H9 (cell line): Measurements from ENCODE around the gene COL28A1. TPM values are rescaled to one million over a fixed set of nuclear protein-coding genes. Genes with fewer than 3 reads are reported as not detected.

Experiments
- DNase-seq: peaks from one replicate; pipeline ENCODE4 v3.0.0-alpha.2; 2017
- H2AFZ ChIP-seq: one replicate; pipeline ENCODE4 v1.6.1; 2013; ENCODE audit warnings: mild to moderate bottlenecking, low read length, control low read depth, moderate library complexity
- H2AK5ac ChIP-seq: 2 replicates; pipeline ENCODE4 v1.6.1; 2013; ENCODE audit warnings: low read length, control low read depth, mixed read lengths; ENCODE audit not compliant: insufficient read length
- H2BK120ac ChIP-seq: one replicate; pipeline ENCODE4 v1.6.1; 2013; ENCODE audit warnings: low read depth, mild to moderate bottlenecking, low read length, control low read depth, inconsistent platforms; ENCODE audit not compliant: poor library complexity, severe bottlenecking
- H2BK12ac ChIP-seq: 2 replicates; pipeline ENCODE4 v1.6.1; 2013; ENCODE audit warnings: low read length, control low read depth, mixed read lengths, low read depth; ENCODE audit not compliant: insufficient read length
- H2BK15ac ChIP-seq: 2 replicates; pipeline ENCODE4 v1.6.1; 2013; ENCODE audit warnings: low read depth, low read length, control low read depth
- H2BK20ac ChIP-seq: one replicate; pipeline ENCODE4 v1.6.1; 2013; ENCODE audit warnings: low read depth, mild to moderate bottlenecking, low read length, control low read depth, inconsistent platforms; ENCODE audit not compliant: poor library complexity, severe bottlenecking
- H2BK5ac ChIP-seq: 2 replicates; pipeline ENCODE4 v1.6.1; 2013; ENCODE audit warnings: low read length, control low read depth, mixed read lengths; ENCODE audit not compliant: insufficient read length
- H3K14ac ChIP-seq: 2 replicates; pipeline ENCODE4 v1.6.1; 2013; ENCODE audit warnings: low read length, control low read depth; ENCODE audit not compliant: insufficient read depth
- H3K18ac ChIP-seq: 2 replicates; pipeline ENCODE4 v1.6.1; 2013; ENCODE audit warnings: low read depth, mild to moderate bottlenecking, mixed read lengths, low read length, control low read depth; ENCODE audit not compliant: insufficient read length
- H3K23ac ChIP-seq: 2 replicates; pipeline ENCODE4 v1.6.1; 2013; ENCODE audit warnings: low read length, control low read depth, mixed read lengths, low read depth; ENCODE audit not compliant: insufficient read length
- H3K23me2 ChIP-seq: 2 replicates; pipeline ENCODE4 v1.6.1; 2013; ENCODE audit warnings: low read depth, mild to moderate bottlenecking, mixed read lengths, low read length, control low read depth; ENCODE audit not compliant: insufficient read length, poor library complexity, severe bottlenecking
- H3K27ac ChIP-seq: 2 replicates; pipeline ENCODE4 v1.5.1; 2013; ENCODE audit warnings: low read length, control low read depth, mixed read lengths, low read depth; ENCODE audit not compliant: insufficient read length
- H3K27me3 ChIP-seq: 2 replicates; pipeline ENCODE4 v1.6.1; 2013; ENCODE audit warnings: low read length, control low read depth, inconsistent platforms; ENCODE audit not compliant: insufficient read depth
- H3K4ac ChIP-seq: 2 replicates; pipeline ENCODE4 v1.6.1; 2013; ENCODE audit warnings: low read depth, mild to moderate bottlenecking, control low read depth, inconsistent platforms, low read length, moderate library complexity
- H3K4me1 ChIP-seq: 2 replicates; pipeline ENCODE4 v1.6.1; 2013; ENCODE audit warnings: low read length, control low read depth, inconsistent platforms; ENCODE audit not compliant: insufficient read depth
- H3K4me2 ChIP-seq: 2 replicates; pipeline ENCODE4 v1.6.1; 2013; ENCODE audit warnings: low read length, control low read depth, mixed read lengths; ENCODE audit not compliant: insufficient read length, insufficient read depth
- H3K56ac ChIP-seq: 2 replicates; pipeline ENCODE4 v1.6.1; 2013; ENCODE audit warnings: low read depth, mild to moderate bottlenecking, mixed read lengths, low read length, control low read depth; ENCODE audit not compliant: insufficient read length
- H3K79me1 ChIP-seq: 2 replicates; pipeline ENCODE4 v1.6.1; 2013; ENCODE audit warnings: low read depth, mild to moderate bottlenecking, moderate library complexity, low read length, control low read depth, inconsistent platforms; ENCODE audit not compliant: insufficient read depth, poor library complexity, severe bottlenecking
- H3K79me2 ChIP-seq: 2 replicates; pipeline ENCODE4 v1.6.1; 2013; ENCODE audit warnings: low read length, control low read depth, inconsistent platforms; ENCODE audit not compliant: insufficient read depth
- H3K9ac ChIP-seq: 2 replicates; pipeline ENCODE4 v1.6.1; 2013; ENCODE audit warnings: low read length, control low read depth, mixed read lengths; ENCODE audit not compliant: insufficient read length; ENCODE audit errors: extremely low read depth
- H3K9me3 ChIP-seq: one replicate; pipeline ENCODE4 v1.6.1; 2013; ENCODE audit warnings: low read depth, low read length, inconsistent platforms; ENCODE audit not compliant: control insufficient read depth
- H3T11ph ChIP-seq: one replicate; pipeline ENCODE4 v1.6.1; 2013; ENCODE audit warnings: mild to moderate bottlenecking, low read length, control low read depth, inconsistent platforms
- H4K20me1 ChIP-seq: one replicate; pipeline ENCODE4 v1.6.1; 2013; ENCODE audit not compliant: control insufficient read depth, insufficient read length, insufficient read depth
- H4K5ac ChIP-seq: 2 replicates; pipeline ENCODE4 v1.6.1; 2013; ENCODE audit warnings: low read depth, mild to moderate bottlenecking, mixed read lengths, low read length, control low read depth; ENCODE audit not compliant: insufficient read length
- H4K8ac ChIP-seq: replicated peaks from 2 replicates; pipeline ENCODE4 v1.6.1; 2013; ENCODE audit warnings: low read length, control low read depth, mixed read lengths, low read depth; ENCODE audit not compliant: insufficient read length
- H4K91ac ChIP-seq: 2 replicates; pipeline ENCODE4 v1.6.1; 2013; ENCODE audit warnings: low read depth, mild to moderate bottlenecking, moderate library complexity, mixed read lengths, low read length, control low read depth; ENCODE audit not compliant: insufficient read length
- H3K27ac Mint-ChIP-seq, 3 experiments: 2 replicates in 2 of 3; 3 replicates in 1 of 3; pipeline ENCODE4 v1.8.0; 2020 to 2021; ENCODE audit warnings: mixed read lengths in 3 of 3, mild to moderate bottlenecking in 1 of 3, moderate library complexity in 1 of 3
- H3K27me3 Mint-ChIP-seq: 2 replicates; pipeline ENCODE4 v1.8.0; 2021; ENCODE audit warnings: low read depth, mild to moderate bottlenecking, moderate library complexity, mixed read lengths
- H3K36me3 Mint-ChIP-seq, 3 experiments: 2 replicates in 2 of 3; 3 replicates in 1 of 3; pipeline ENCODE4 v1.8.0; 2020 to 2021; ENCODE audit warnings: low read depth in 3 of 3, mixed read lengths in 3 of 3; ENCODE audit not compliant: insufficient read depth in 1 of 3
- H3K4me1 Mint-ChIP-seq, 2 experiments: 2 replicates each; pipeline ENCODE4 v1.8.0; 2020; ENCODE audit warnings: mixed read lengths in 2 of 2
- H3K4me3 Mint-ChIP-seq, 2 experiments: 2 replicates in 1 of 2; 3 replicates in 1 of 2; pipeline ENCODE4 v1.8.0; 2020 to 2021; ENCODE audit warnings: mild to moderate bottlenecking in 2 of 2, mixed read lengths in 2 of 2, moderate library complexity in 1 of 2
- H3K9me3 Mint-ChIP-seq, 2 experiments: 2 replicates in 1 of 2; 3 replicates in 1 of 2; pipeline ENCODE4 v1.8.0; 2020; ENCODE audit warnings: mild to moderate bottlenecking in 2 of 2, mixed read lengths in 2 of 2, moderate library complexity in 1 of 2
- CTCF ChIP-seq: fragments of 200-600 bp; sonication (generic); conservative IDR thresholded peaks from 3 replicates; pipeline ENCODE4 v1.8.0; 2021; ENCODE audit warnings: antibody characterized with exemption, mild to moderate bottlenecking
- WGBS: extraction: QIAGEN DNeasy Blood & Tissue Kit; methylation state at CpG from one replicate; pipeline ENCODE4 v1.1.7; 2013; ENCODE audit warnings: missing lambda C conversion rate, low lambda C conversion rate, mixed read lengths; ENCODE audit not compliant: insufficient read length; ENCODE audit errors: extremely low coverage; 5-methylcytosine and 5-hydroxymethylcytosine counted together
- total RNA-seq: library from RNA; stranded (reverse); gene quantifications from 2 replicates; pipeline ENCODE4 v1.2.1, GENCODE V29; 2021

COL28A1 gene
- total RNA-seq, 1 experiment from 2014 or later, result 0.66 TPM

GRCh38 chr7:7524121-7524520 lies 11.6 kb downstream of the COL28A1 start:
- H3K23me2 ChIP-seq, result no peaks in the 10 kb centered on the region
- no peak overlapping the region for H3K23ac ChIP-seq
- H3K27ac ChIP-seq, result no peak overlapping the region
- no peak overlapping the region for H3K56ac ChIP-seq
- H2BK15ac ChIP-seq, result no peak overlapping the region
- no peak overlapping the region for H2BK20ac ChIP-seq
- H3K4me2 ChIP-seq, result no peak overlapping the region
- H3K4me1 Mint-ChIP-seq, result no peaks in the 10 kb centered on the region
- H3K4me1 ChIP-seq, result no peaks in the 10 kb centered on the region
- no peak overlapping the region for H3K14ac ChIP-seq
- H2AK5ac ChIP-seq, result no peak overlapping the region
- H4K8ac ChIP-seq, result no peak overlapping the region
- H3K36me3 Mint-ChIP-seq, result no peaks in the 10 kb centered on the region; a peak in 1 of 7 replicates
- H3T11ph ChIP-seq, result no peak overlapping the region
- no peaks in the 10 kb centered on the region for H3K27me3 ChIP-seq
- no peak for DNase-seq
- H3K27ac Mint-ChIP-seq, result no peak overlapping the region
- H2AFZ ChIP-seq, result no peak overlapping the region
- no peak overlapping the region for H2BK120ac ChIP-seq
- no peak for TF ChIP-seq CTCF
- no peak overlapping the region for H3K4ac ChIP-seq
- H3K9me3 Mint-ChIP-seq, result no peaks in the 10 kb centered on the region
- no peak overlapping the region for H2BK12ac ChIP-seq
- H4K5ac ChIP-seq, result no peak overlapping the region
- H3K79me1 ChIP-seq, result no peaks in the 10 kb centered on the region
- no peak overlapping the region for H3K9ac ChIP-seq
- no peaks in the 10 kb centered on the region for H3K9me3 ChIP-seq
- no peaks in the 10 kb centered on the region for H3K79me2 ChIP-seq
- WGBS, result no CpG with 5 or more reads among the region's 3 CpGs
- H3K18ac ChIP-seq, result no peak overlapping the region
- H4K91ac ChIP-seq, result no peak overlapping the region
- no peaks in the 10 kb centered on the region for H3K27me3 Mint-ChIP-seq
- H4K20me1 ChIP-seq, result no peaks in the 10 kb centered on the region
- no peak overlapping the region for H2BK5ac ChIP-seq
- H3K4me3 Mint-ChIP-seq, result no peak overlapping the region
